ENCODE data around the gene ARHGAP32.

GRCh38 chr11:129195682-129196081, 3.6 kb upstream of the ARHGAP32 start:
- TF ChIP-seq CTCF (IDR thresholded peaks at IDR 0.05; ENCODE audit: insufficient read depth, low read length, poor library complexity, severe bottlenecking): no peak
- TF ChIP-seq EZH2phosphoT487 (conservative IDR thresholded peaks at IDR 0.05; ENCODE audit: low read length): no peak
